Brain microvascular endothelial cell (primary cell): Measurements from ENCODE around the gene HOMER2.

Source experiments
- DNase-seq: peaks from one replicate; pipeline ENCODE4 v3.0.0-alpha.2; 2020
- H3K27ac ChIP-seq: fragments of 250-450 bp; sonication (Bioruptor Pico); 2 replicates; pipeline ENCODE4 v1.5.1; 2020; ENCODE audit warnings: mild to moderate bottlenecking, moderate library complexity
- H3K27me3 ChIP-seq: fragments of 250-450 bp; sonication (Bioruptor Pico); replicated peaks from 2 replicates; pipeline ENCODE4 v1.5.1; 2020; ENCODE audit warnings: mild to moderate bottlenecking
- H3K36me3 ChIP-seq: fragments of 250-450 bp; sonication (Bioruptor Pico); replicated peaks from 2 replicates; pipeline ENCODE4 v1.5.1; 2020; ENCODE audit warnings: mild to moderate bottlenecking
- H3K4me3 ChIP-seq: 2 replicates; pipeline ENCODE4 v1.5.1; 2011; ENCODE audit warnings: low read depth, mild to moderate bottlenecking, control low read depth, low read length, moderate library complexity
- CTCF ChIP-seq: IDR thresholded peaks from 2 replicates; pipeline ENCODE4 v1.5.1; 2011; ENCODE audit warnings: low read depth, mild to moderate bottlenecking, moderate library complexity, low read length, control low read depth, inconsistent platforms; ENCODE audit errors: missing control alignments
- in situ Hi-C: cut with HindIII; loops from 2 replicates; pipeline ENCODE4 v1.10.0; 2017; ENCODE audit warnings: low sequenced_read_pairs, low pct_ligation_motif_present

Gene HOMER2

GRCh38 chr15:82979726-82980125 lies 27.2 kb upstream of the HOMER2 start:
- Histone ChIP-seq H3K27ac (no peak overlapping the region), H3K36me3 (no peaks in the 10 kb centered on the region), H3K27me3 (no peaks in the 10 kb centered on the region), H3K4me3 (no peak overlapping the region)
- DNase-seq, result no peak
- TF ChIP-seq CTCF, result no peak
- in situ Hi-C loops, result no loop called here

- no peak for TF ChIP-seq CTCF
- Histone ChIP-seq H3K27ac (no peak overlapping the region), H3K36me3 (no peaks in the 10 kb centered on the region), H3K27me3 (no peaks in the 10 kb centered on the region), H3K4me3 (no peak overlapping the region)
- DNase-seq, result no peak
- in situ Hi-C loops, result no loop called here
Measured at GRCh38 chr15:82978438-82978837, 25.9 kb upstream of the HOMER2 start.

GRCh38 chr15:82977076-82977475 lies 24.6 kb upstream of the HOMER2 start:
- Histone ChIP-seq H3K27me3 (no peaks in the 10 kb centered on the region), H3K4me3 (no peak overlapping the region), H3K36me3 (no peaks in the 10 kb centered on the region), H3K27ac (no peak overlapping the region)
- in situ Hi-C loops, result no loop called here
- TF ChIP-seq CTCF, result no peak
- DNase-seq, result no peak

- TF ChIP-seq CTCF, result no peak
- DNase-seq, result no peak
- Histone ChIP-seq H3K36me3 (no peaks in the 10 kb centered on the region), H3K27ac (no peak overlapping the region), H3K27me3 (no peaks in the 10 kb centered on the region), H3K4me3 (no peak overlapping the region)
- in situ Hi-C loops, result no loop called here
Measured at GRCh38 chr15:82972990-82973389, 20.5 kb upstream of the HOMER2 start.

- no peak for DNase-seq
Measured at GRCh38 chr15:82971218-82971984, 18.9 kb upstream of the HOMER2 start.

More at GRCh38 chr15:82971218-82971984, 18.9 kb upstream of the HOMER2 start:
- no peak overlapping the region for H3K4me3 ChIP-seq
- no peak overlapping the region for H3K27ac ChIP-seq
- no peaks in the 10 kb centered on the region for H3K27me3 ChIP-seq
- no peak for TF ChIP-seq CTCF
- H3K36me3 ChIP-seq, result no peaks in the 10 kb centered on the region
- in situ Hi-C loops, result no loop called here
